H9 (cell line): ENCODE results near the gene FAM200A. TPM values are rescaled to one million over a fixed set of nuclear protein-coding genes. Genes with fewer than 3 reads are reported as not detected.

Experiments used
- DNase-seq: peaks from one replicate; pipeline ENCODE4 v3.0.0-alpha.2; 2017
- H2AFZ ChIP-seq: one replicate; pipeline ENCODE4 v1.6.1; 2013; ENCODE audit warnings: mild to moderate bottlenecking, low read length, control low read depth, moderate library complexity
- H2AK5ac ChIP-seq: 2 replicates; pipeline ENCODE4 v1.6.1; 2013; ENCODE audit warnings: low read length, control low read depth, mixed read lengths; ENCODE audit not compliant: insufficient read length
- H2BK120ac ChIP-seq: one replicate; pipeline ENCODE4 v1.6.1; 2013; ENCODE audit warnings: low read depth, mild to moderate bottlenecking, low read length, control low read depth, inconsistent platforms; ENCODE audit not compliant: poor library complexity, severe bottlenecking
- H2BK12ac ChIP-seq: 2 replicates; pipeline ENCODE4 v1.6.1; 2013; ENCODE audit warnings: low read length, control low read depth, mixed read lengths, low read depth; ENCODE audit not compliant: insufficient read length
- H2BK15ac ChIP-seq: 2 replicates; pipeline ENCODE4 v1.6.1; 2013; ENCODE audit warnings: low read depth, low read length, control low read depth
- H2BK20ac ChIP-seq: one replicate; pipeline ENCODE4 v1.6.1; 2013; ENCODE audit warnings: low read depth, mild to moderate bottlenecking, low read length, control low read depth, inconsistent platforms; ENCODE audit not compliant: poor library complexity, severe bottlenecking
- H2BK5ac ChIP-seq: 2 replicates; pipeline ENCODE4 v1.6.1; 2013; ENCODE audit warnings: low read length, control low read depth, mixed read lengths; ENCODE audit not compliant: insufficient read length
- H3K14ac ChIP-seq: 2 replicates; pipeline ENCODE4 v1.6.1; 2013; ENCODE audit warnings: low read length, control low read depth; ENCODE audit not compliant: insufficient read depth
- H3K18ac ChIP-seq: 2 replicates; pipeline ENCODE4 v1.6.1; 2013; ENCODE audit warnings: low read depth, mild to moderate bottlenecking, mixed read lengths, low read length, control low read depth; ENCODE audit not compliant: insufficient read length
- H3K23ac ChIP-seq: 2 replicates; pipeline ENCODE4 v1.6.1; 2013; ENCODE audit warnings: low read length, control low read depth, mixed read lengths, low read depth; ENCODE audit not compliant: insufficient read length
- H3K23me2 ChIP-seq: 2 replicates; pipeline ENCODE4 v1.6.1; 2013; ENCODE audit warnings: low read depth, mild to moderate bottlenecking, mixed read lengths, low read length, control low read depth; ENCODE audit not compliant: insufficient read length, poor library complexity, severe bottlenecking
- H3K27ac ChIP-seq: 2 replicates; pipeline ENCODE4 v1.5.1; 2013; ENCODE audit warnings: low read length, control low read depth, mixed read lengths, low read depth; ENCODE audit not compliant: insufficient read length
- H3K27me3 ChIP-seq: 2 replicates; pipeline ENCODE4 v1.6.1; 2013; ENCODE audit warnings: low read length, control low read depth, inconsistent platforms; ENCODE audit not compliant: insufficient read depth
- H3K4ac ChIP-seq: 2 replicates; pipeline ENCODE4 v1.6.1; 2013; ENCODE audit warnings: low read depth, mild to moderate bottlenecking, control low read depth, inconsistent platforms, low read length, moderate library complexity
- H3K4me1 ChIP-seq: 2 replicates; pipeline ENCODE4 v1.6.1; 2013; ENCODE audit warnings: low read length, control low read depth, inconsistent platforms; ENCODE audit not compliant: insufficient read depth
- H3K4me2 ChIP-seq: 2 replicates; pipeline ENCODE4 v1.6.1; 2013; ENCODE audit warnings: low read length, control low read depth, mixed read lengths; ENCODE audit not compliant: insufficient read length, insufficient read depth
- H3K56ac ChIP-seq: 2 replicates; pipeline ENCODE4 v1.6.1; 2013; ENCODE audit warnings: low read depth, mild to moderate bottlenecking, mixed read lengths, low read length, control low read depth; ENCODE audit not compliant: insufficient read length
- H3K79me1 ChIP-seq: 2 replicates; pipeline ENCODE4 v1.6.1; 2013; ENCODE audit warnings: low read depth, mild to moderate bottlenecking, moderate library complexity, low read length, control low read depth, inconsistent platforms; ENCODE audit not compliant: insufficient read depth, poor library complexity, severe bottlenecking
- H3K79me2 ChIP-seq: 2 replicates; pipeline ENCODE4 v1.6.1; 2013; ENCODE audit warnings: low read length, control low read depth, inconsistent platforms; ENCODE audit not compliant: insufficient read depth
- H3K9ac ChIP-seq: 2 replicates; pipeline ENCODE4 v1.6.1; 2013; ENCODE audit warnings: low read length, control low read depth, mixed read lengths; ENCODE audit not compliant: insufficient read length; ENCODE audit errors: extremely low read depth
- H3K9me3 ChIP-seq: one replicate; pipeline ENCODE4 v1.6.1; 2013; ENCODE audit warnings: low read depth, low read length, inconsistent platforms; ENCODE audit not compliant: control insufficient read depth
- H3T11ph ChIP-seq: one replicate; pipeline ENCODE4 v1.6.1; 2013; ENCODE audit warnings: mild to moderate bottlenecking, low read length, control low read depth, inconsistent platforms
- H4K20me1 ChIP-seq: one replicate; pipeline ENCODE4 v1.6.1; 2013; ENCODE audit not compliant: control insufficient read depth, insufficient read length, insufficient read depth
- H4K5ac ChIP-seq: 2 replicates; pipeline ENCODE4 v1.6.1; 2013; ENCODE audit warnings: low read depth, mild to moderate bottlenecking, mixed read lengths, low read length, control low read depth; ENCODE audit not compliant: insufficient read length
- H4K8ac ChIP-seq: replicated peaks from 2 replicates; pipeline ENCODE4 v1.6.1; 2013; ENCODE audit warnings: low read length, control low read depth, mixed read lengths, low read depth; ENCODE audit not compliant: insufficient read length
- H4K91ac ChIP-seq: 2 replicates; pipeline ENCODE4 v1.6.1; 2013; ENCODE audit warnings: low read depth, mild to moderate bottlenecking, moderate library complexity, mixed read lengths, low read length, control low read depth; ENCODE audit not compliant: insufficient read length
- H3K27ac Mint-ChIP-seq, 3 experiments: 2 replicates in 2 of 3; 3 replicates in 1 of 3; pipeline ENCODE4 v1.8.0; 2020 to 2021; ENCODE audit warnings: mixed read lengths in 3 of 3, mild to moderate bottlenecking in 1 of 3, moderate library complexity in 1 of 3
- H3K27me3 Mint-ChIP-seq: 2 replicates; pipeline ENCODE4 v1.8.0; 2021; ENCODE audit warnings: low read depth, mild to moderate bottlenecking, moderate library complexity, mixed read lengths
- H3K36me3 Mint-ChIP-seq, 3 experiments: 2 replicates in 2 of 3; 3 replicates in 1 of 3; pipeline ENCODE4 v1.8.0; 2020 to 2021; ENCODE audit warnings: low read depth in 3 of 3, mixed read lengths in 3 of 3; ENCODE audit not compliant: insufficient read depth in 1 of 3
- H3K4me1 Mint-ChIP-seq, 2 experiments: 2 replicates each; pipeline ENCODE4 v1.8.0; 2020; ENCODE audit warnings: mixed read lengths in 2 of 2
- H3K4me3 Mint-ChIP-seq, 2 experiments: 2 replicates in 1 of 2; 3 replicates in 1 of 2; pipeline ENCODE4 v1.8.0; 2020 to 2021; ENCODE audit warnings: mild to moderate bottlenecking in 2 of 2, mixed read lengths in 2 of 2, moderate library complexity in 1 of 2
- H3K9me3 Mint-ChIP-seq, 2 experiments: 2 replicates in 1 of 2; 3 replicates in 1 of 2; pipeline ENCODE4 v1.8.0; 2020; ENCODE audit warnings: mild to moderate bottlenecking in 2 of 2, mixed read lengths in 2 of 2, moderate library complexity in 1 of 2
- WGBS: extraction: QIAGEN DNeasy Blood & Tissue Kit; methylation state at CpG from one replicate; pipeline ENCODE4 v1.1.7; 2013; ENCODE audit warnings: missing lambda C conversion rate, low lambda C conversion rate, mixed read lengths; ENCODE audit not compliant: insufficient read length; ENCODE audit errors: extremely low coverage; 5-methylcytosine and 5-hydroxymethylcytosine counted together
- total RNA-seq: library from RNA; stranded (reverse); gene quantifications from 2 replicates; pipeline ENCODE4 v1.2.1, GENCODE V29; 2021
- TF ChIP-seq, protein P1 (sequence below): fragments of 200-600 bp; sonication (generic); conservative IDR thresholded peaks from 3 replicates; pipeline ENCODE4 v1.8.0; 2021; ENCODE audit warnings: antibody characterized with exemption, mild to moderate bottlenecking

FAM200A gene
- total RNA-seq, 1 experiment from 2014 or later, result 7.8 TPM

DNA sequence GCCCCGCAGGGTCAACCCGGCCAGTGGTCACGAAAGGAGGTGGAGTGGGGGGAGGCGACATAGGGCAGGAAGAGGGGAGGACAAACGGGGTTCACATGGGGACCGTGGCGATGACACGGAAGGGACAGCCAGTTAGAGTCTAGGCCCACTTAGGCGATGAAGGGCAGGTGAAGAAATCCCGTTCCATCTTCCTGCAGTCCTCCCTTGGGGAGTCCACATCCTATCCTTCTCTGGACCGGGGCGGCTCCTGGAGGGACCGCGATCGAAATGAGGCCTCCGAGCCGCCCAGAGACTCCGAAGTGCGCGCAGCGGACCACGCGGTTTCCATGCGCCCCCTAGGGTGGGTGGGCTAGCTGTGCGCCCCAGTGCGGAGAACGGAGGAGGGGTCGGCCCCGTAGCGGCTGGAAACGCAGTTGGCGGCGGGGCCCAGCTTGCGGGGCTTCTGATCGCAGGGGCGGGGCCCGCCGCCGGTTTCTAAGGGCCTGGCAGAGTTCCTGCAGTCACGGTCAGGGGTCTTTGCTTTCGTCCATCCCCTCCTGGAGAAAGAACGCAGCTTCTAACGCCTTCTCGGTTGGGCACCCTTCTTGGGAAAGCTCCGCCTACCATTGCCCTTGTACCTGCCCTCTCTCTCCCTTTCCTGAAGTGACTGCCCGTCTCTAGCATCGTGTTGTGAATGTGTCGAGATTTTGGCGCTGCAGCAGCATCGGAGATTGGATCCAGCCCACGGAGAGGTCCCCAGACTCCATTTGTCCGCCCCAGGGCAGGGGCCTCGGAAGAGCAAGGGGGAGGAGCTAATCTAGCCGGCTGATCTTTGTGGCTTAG is 28.3 kb upstream of the FAM200A start:
- H3K9ac ChIP-seq, result peak overlapping the region; percentile 55
- H3K23ac ChIP-seq, result no peak overlapping the region

More for the DNA sequence above, 28.3 kb upstream of the FAM200A start:
- H3K56ac ChIP-seq, result no peak overlapping the region
- H3K4me3 Mint-ChIP-seq, result peak overlapping the region; percentile 83 to 88
- no peaks in the 10 kb centered on the region for H3K9me3 Mint-ChIP-seq
- H4K91ac ChIP-seq, result no peak overlapping the region
- H3K18ac ChIP-seq, result peak overlapping the region; percentile 70
- TF ChIP-seq, protein P1, sequence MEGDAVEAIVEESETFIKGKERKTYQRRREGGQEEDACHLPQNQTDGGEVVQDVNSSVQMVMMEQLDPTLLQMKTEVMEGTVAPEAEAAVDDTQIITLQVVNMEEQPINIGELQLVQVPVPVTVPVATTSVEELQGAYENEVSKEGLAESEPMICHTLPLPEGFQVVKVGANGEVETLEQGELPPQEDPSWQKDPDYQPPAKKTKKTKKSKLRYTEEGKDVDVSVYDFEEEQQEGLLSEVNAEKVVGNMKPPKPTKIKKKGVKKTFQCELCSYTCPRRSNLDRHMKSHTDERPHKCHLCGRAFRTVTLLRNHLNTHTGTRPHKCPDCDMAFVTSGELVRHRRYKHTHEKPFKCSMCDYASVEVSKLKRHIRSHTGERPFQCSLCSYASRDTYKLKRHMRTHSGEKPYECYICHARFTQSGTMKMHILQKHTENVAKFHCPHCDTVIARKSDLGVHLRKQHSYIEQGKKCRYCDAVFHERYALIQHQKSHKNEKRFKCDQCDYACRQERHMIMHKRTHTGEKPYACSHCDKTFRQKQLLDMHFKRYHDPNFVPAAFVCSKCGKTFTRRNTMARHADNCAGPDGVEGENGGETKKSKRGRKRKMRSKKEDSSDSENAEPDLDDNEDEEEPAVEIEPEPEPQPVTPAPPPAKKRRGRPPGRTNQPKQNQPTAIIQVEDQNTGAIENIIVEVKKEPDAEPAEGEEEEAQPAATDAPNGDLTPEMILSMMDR, result peak; percentile 75
- H3T11ph ChIP-seq, result no peak overlapping the region
- peak overlapping the region; percentile 26 for H3K27ac ChIP-seq
- H3K36me3 Mint-ChIP-seq, result no peaks in the 10 kb centered on the region
- no peaks in the 10 kb centered on the region for H3K79me2 ChIP-seq
- H3K4me2 ChIP-seq, result peak overlapping the region; percentile 84
- H2AK5ac ChIP-seq, result no peak overlapping the region
- H2BK20ac ChIP-seq, result no peak overlapping the region
- H4K5ac ChIP-seq, result no peak overlapping the region
- no peak overlapping the region for H2BK5ac ChIP-seq
- no peak overlapping the region for H3K4ac ChIP-seq
- H2BK12ac ChIP-seq, result no peak overlapping the region
- no peak overlapping the region for H2BK15ac ChIP-seq
- no peak overlapping the region for H4K8ac ChIP-seq
- no peaks in the 10 kb centered on the region for H3K27me3 ChIP-seq
- no peaks in the 10 kb centered on the region; the same call in 1 of the 2 replicates for H3K27me3 Mint-ChIP-seq
- H3K4me1 ChIP-seq, result no peaks in the 10 kb centered on the region
- no peaks in the 10 kb centered on the region for H3K9me3 ChIP-seq
- H3K23me2 ChIP-seq, result peaks cover 10% of the 10 kb centered on the region
- peak; percentile 83 for DNase-seq
- H2AFZ ChIP-seq, result peak overlapping the region; percentile 17
- no peaks in the 10 kb centered on the region for H3K79me1 ChIP-seq
- no CpG with 5 or more reads among the region's 54 CpGs for WGBS
- H3K27ac Mint-ChIP-seq, result peak overlapping the region; percentile 79 to 98 (median 98)
- H2BK120ac ChIP-seq, result no peak overlapping the region
- no peaks in the 10 kb centered on the region for H4K20me1 ChIP-seq
- peaks cover 27 to 34% of the 10 kb centered on the region in 2 experiments for H3K4me1 Mint-ChIP-seq
- H3K14ac ChIP-seq, result peak overlapping the region; percentile 78
